ENCODE data around the gene IL17REL.
A peak's percentile ranks its signal among the peaks of the same experiment; 100 is the strongest.

Gene IL17REL

DNA sequence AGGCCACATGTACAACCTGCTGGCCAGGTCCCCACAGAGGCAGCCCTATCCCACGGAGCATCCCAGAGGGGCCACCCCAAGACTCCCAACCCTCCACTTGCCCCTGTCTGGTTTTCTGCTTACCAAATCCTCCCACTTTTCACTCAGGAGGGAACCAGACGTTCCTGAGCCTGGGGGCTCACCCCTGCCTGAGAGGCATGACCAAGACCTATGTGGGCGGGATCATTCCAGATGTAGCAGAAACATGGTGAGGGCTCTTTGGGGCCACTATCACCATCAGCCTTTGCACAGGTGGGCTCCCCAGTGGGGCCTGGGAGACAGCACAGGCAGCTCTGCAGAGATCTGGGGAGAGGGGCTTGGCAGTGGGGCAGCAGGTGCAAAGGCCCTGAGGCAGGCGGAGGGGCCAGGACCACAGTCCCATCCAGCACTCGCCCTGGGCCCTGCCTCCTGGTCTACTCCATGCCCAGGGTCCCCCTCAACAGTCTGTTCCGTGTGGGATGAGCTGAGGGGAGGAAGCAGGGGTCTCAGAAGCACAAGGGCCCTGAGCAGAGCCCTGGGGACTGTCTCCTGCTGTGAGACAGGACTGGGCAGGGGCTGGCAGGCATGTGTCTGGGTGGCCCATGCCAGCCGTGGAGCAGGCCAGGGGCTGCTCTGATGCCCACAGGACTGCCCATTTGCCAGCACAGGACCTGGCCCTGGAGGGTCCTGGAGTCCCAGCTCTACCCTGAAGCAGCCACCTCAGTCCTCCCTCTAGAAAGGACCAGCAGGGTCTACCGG lies 42.6 kb downstream of the IL17REL start:
- Histone ChIP-seq H3K27me3 (ENCODE audit: insufficient read depth, poor library complexity, severe bottlenecking) (no peaks in the 10 kb centered on the region), H3K27ac (replicated peaks) (peak overlapping the region; percentile 23), H3K4me3 (replicated peaks; ENCODE audit: insufficient read depth, low read length) (no peak overlapping the region)
- no peak for TF ChIP-seq CTCF (IDR thresholded peaks at IDR 0.05; ENCODE audit: insufficient read depth, low read length)
- TF ChIP-seq GABPA (IDR thresholded peaks at IDR 0.05; ENCODE audit: low read depth) = no peak
- TF ChIP-seq REST (IDR thresholded peaks at IDR 0.05; ENCODE audit: insufficient replicate concordance, low read depth) = no peak
- TF ChIP-seq SPI1 (IDR thresholded peaks at IDR 0.05; ENCODE audit: borderline replicate concordance, low read depth) = no peak
- TF ChIP-seq POLR2AphosphoS5 (IDR thresholded peaks at IDR 0.05; ENCODE audit: low read depth) = no peak
- DNase-seq (ENCODE audit: low read depth in 1 of 2, low spot score in 1 of 2) = no peak

DNA sequence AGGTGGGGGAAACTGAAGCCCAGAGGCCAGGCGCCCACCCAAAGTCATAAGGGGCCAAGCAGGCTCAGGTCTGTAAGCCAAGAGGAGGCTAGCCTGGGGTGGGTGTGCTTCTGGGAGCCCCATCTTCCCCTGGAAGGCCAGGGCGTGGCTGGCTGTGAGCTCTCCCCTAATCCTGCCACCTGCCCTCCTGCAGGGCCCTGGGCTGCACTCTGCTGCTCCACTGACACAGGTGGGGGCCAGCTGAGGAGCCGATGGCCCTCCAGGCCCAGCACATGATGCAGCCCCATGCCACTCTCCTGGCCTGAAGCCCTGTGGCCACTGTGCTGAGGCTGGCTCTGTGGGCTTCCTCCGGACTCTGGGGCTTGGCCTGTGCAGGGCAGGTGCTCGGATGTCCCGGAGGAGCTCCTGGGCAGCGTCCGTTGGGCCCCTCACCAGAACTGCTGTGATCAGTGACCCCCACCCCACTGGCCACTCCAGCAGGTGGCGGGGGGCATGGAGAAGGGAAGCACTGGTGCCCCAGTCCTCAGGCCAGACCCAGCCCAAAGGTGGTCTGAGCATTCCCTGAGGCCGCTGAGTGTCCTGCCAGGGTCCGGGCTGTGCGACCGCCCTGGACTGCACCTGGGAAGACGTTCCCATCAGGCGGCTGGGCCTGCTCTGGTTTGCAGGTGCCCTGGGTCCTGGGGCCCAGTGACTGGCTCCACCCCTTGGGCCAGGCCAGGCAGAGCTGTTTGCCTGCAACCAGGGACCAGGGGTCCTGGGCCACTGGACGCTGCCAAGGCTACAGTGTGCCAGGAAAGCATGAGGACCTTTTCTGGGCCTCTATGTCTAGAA lies 43.5 kb downstream of the IL17REL start:
- H3K27me3 ChIP-seq (ENCODE audit: insufficient read depth, poor library complexity, severe bottlenecking) = no peaks in the 10 kb centered on the region
- H3K4me3 ChIP-seq (replicated peaks; ENCODE audit: insufficient read depth, low read length) = no peak overlapping the region
- no peak for DNase-seq (ENCODE audit: low read depth in 1 of 2, low spot score in 1 of 2)
- TF ChIP-seq CTCF (IDR thresholded peaks at IDR 0.05; ENCODE audit: insufficient read depth, low read length) = no peak
- H3K27ac ChIP-seq (replicated peaks) = no peak overlapping the region

DNA sequence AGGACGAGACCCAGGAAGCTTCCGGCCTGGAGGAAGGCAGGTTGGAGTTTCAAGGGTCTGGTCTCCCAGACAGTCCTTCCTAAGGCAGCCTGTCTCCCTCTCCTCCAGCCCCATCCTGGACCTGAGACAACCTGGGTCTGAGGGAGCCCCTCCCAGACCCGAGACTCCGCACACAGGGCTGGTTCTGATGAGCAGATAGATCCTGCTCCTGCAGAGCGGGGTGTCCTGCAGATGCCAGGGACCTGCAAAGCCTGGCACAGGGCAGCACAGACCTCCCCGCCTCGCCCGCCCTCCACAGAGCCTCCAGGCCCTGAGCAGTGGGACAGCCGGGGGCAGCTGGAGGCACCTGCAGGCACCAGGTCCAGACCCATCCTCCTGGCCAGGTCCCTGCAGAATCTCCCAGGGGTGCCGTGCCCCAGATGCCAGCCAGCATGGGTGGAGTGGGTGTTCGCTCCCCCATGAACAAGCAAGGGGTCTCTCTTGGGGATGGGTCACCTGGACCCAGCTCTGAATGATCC lies 44.2 kb downstream of the IL17REL start:
- no peak overlapping the region for H3K27ac ChIP-seq (replicated peaks)

More for the DNA sequence above, 44.2 kb downstream of the IL17REL start:
- TF ChIP-seq POLR2AphosphoS5 (IDR thresholded peaks at IDR 0.05; ENCODE audit: low read depth) = no peak
- TF ChIP-seq SPI1 (IDR thresholded peaks at IDR 0.05; ENCODE audit: borderline replicate concordance, low read depth) = no peak
- no peak for TF ChIP-seq GABPA (IDR thresholded peaks at IDR 0.05; ENCODE audit: low read depth)
- TF ChIP-seq REST (IDR thresholded peaks at IDR 0.05; ENCODE audit: insufficient replicate concordance, low read depth) = no peak
- TF ChIP-seq CTCF (IDR thresholded peaks at IDR 0.05; ENCODE audit: insufficient read depth, low read length) = no peak
- H3K27me3 ChIP-seq (ENCODE audit: insufficient read depth, poor library complexity, severe bottlenecking) = no peaks in the 10 kb centered on the region
- no peak overlapping the region for H3K4me3 ChIP-seq (replicated peaks; ENCODE audit: insufficient read depth, low read length)
- DNase-seq (ENCODE audit: low read depth in 1 of 2, low spot score in 1 of 2) = no peak

Data from HL-60 (cell line).